DMS53 treated with DMSO at 0.1 percent for 48 hours (cell line): ENCODE measurements around the gene TERB2.
"Not testable (repeated sequence)": the region's sequence is repeated elsewhere in the genome, so short reads cannot be mapped to it uniquely, and the experiment has no call there.

ENCODE experiments used
- DNase-seq: peaks from one replicate; lab custom pipeline; 2025; ENCODE audit not compliant: unreplicated experiment; lab: John Stamatoyannopoulos, UW

The TERB2 gene

GRCh38 chr15:45001180-45001579 is 44.7 kb downstream of the TERB2 start:
- not testable (repeated sequence) for DNase-seq

DNA sequence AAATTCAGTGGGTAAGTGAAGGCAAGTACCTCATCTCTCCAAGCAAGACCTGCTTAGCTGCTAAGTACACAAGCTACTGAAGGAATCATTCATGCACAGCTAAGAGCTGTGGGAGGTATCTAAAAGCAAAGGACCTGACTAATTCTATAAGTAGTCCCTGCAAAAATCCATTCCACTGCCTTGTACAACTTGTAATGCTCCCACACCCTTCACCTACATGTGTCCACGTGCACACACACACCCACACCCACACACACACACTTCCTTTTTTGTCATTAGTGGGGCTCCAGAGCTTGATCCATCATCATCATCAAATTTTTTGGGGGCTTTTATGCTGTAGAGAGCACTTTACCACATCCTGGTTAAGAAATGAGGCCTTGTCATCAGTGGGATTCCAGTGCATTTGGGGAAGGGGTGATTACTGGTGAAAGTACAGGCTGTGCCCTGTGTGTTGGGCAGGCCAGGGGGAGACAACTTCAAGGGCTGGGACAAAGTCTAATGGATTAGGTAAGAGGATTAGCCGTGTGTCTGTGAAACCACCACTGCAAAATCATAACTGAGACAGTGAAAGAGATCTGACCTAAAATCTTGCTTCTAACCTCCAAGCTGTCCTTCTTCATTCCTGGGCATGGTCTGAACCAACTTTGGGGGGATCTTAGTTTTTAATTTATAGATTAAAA is 47.4 kb downstream of the TERB2 start:
- peak; percentile 1 for DNase-seq

- not testable (repeated sequence) for DNase-seq
Measured at GRCh38 chr15:45004590-45005175, 48.2 kb downstream of the TERB2 start.

DNA sequence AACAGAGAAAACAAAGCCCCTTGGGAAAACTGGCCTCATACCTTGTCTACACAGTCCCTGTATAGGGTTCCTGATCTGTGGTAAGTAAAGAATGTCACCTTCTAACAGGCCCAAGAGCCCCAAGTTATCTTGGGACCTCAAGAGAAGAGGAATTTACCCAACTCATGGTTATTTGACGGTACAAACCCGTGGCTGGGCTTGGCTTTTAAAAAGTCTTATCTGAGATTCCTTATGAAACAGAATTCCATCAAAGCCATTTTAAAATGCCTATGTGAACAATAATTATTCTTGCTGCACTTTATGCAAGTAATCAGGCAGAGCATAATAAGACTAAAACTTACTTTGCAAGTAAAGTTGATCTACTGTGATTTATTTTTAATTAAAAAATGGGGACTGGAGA is 52.6 kb downstream of the TERB2 start:
- DNase-seq, result no peak

GRCh38 chr15:45015114-45015513 is 58.6 kb downstream of the TERB2 start:
- DNase-seq, result not testable (repeated sequence)

DNA sequence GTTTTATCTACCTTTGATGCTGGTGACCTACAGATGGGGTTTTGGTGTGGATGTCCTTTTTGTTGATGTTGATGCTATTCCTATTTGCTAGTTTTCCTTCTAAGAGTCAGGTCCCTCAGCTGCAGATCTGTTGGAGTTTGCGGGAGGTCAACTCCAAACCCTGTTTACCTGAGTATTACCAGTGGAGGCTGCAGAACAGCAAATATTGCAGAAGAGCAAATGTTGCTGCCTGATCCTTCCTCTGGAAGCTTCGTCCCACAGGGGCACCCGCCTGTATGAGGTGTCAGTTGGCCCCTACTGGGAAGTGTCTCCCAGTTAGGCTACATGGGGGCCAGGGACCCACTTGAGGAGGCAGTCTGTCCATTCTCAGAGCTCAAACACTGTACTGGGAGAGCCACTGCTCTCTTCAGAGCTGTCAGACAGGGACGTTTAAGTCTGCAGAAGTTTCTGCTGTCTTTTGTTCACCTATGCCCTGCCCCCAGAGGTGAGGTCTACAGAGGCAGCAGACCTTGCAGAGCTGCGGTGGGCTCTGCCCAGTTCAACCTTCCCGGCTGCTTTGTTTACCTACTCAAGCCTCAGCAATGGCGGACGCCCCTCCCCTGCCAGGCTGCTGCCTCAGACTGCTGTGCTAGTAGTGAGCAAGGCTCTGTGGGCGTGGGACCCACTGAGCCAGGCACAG is 63.9 kb downstream of the TERB2 start:
- not testable (repeated sequence) for DNase-seq

GRCh38 chr15:45020901-45021259 is 64.4 kb downstream of the TERB2 start:
- not testable (repeated sequence) for DNase-seq

- DNase-seq, result no peak
Measured at GRCh38 chr15:45021348-45021747, 64.9 kb downstream of the TERB2 start.

DNA sequence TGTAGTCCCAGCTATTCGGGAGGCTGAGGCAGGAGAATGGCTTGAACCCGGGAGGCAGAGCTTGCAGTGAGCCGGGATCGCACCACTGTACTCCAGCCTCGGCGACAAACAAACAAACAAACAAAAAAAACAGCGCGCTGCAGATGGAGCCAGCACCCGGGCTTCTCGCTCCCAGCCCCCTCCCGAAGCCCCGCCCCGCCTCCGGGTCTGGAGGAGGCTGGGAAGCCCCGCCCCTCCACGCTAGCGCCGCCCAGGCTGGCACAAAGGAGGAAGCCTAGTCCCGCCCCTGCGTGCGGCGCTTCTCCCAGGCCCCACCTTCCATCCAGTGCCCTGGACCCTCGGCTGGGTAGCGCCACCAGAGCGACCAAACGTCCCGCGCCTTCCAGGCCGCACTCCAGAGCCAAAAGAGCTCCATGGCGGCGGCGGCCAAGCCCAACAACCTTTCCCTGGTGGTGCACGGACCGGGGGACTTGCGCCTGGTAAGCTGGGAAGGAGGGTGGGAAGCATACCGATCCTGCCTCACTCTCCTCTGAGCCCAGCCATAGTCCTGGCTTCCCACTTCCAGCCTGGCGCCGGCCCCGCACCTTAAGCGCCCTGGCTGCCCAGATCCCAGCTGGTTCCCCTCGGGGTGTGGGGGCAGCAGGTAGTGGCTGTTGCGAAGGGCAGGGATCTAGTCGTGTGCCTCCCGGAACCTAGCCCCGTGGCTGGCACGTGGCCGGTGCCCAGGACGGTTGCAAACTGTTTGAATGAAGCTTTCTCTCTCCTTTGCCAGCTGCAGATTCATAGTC is 66.6 kb downstream of the TERB2 start, which contains the start of gene SORD:
Gene SORD, plus strand, starts transcription at position 325 of the 788 bp plus-strand sequence. Its CDS starts 89 bp downstream, at position 414.
- peak; percentile 54 for DNase-seq

- DNase-seq, result peak; percentile 4
Measured at GRCh38 chr15:45023659-45024225, 67.3 kb downstream of the TERB2 start.

- DNase-seq, result not testable (repeated sequence)
Measured at GRCh38 chr15:45024649-45025048, 68.2 kb downstream of the TERB2 start.

GRCh38 chr15:45025627-45026026 is 69.1 kb downstream of the TERB2 start:
- DNase-seq, result not testable (repeated sequence)

- no peak for DNase-seq
Measured at GRCh38 chr15:45026651-45027190, 70.2 kb downstream of the TERB2 start.

- DNase-seq, result no peak
Measured at GRCh38 chr15:45027220-45027619, 70.7 kb downstream of the TERB2 start.
